ENCODE measurements around the gene PYY.
"Not testable (repeated sequence)": the region's sequence is repeated elsewhere in the genome, so short reads cannot be mapped to it uniquely, and the experiment has no call there.

Gene PYY

DNA sequence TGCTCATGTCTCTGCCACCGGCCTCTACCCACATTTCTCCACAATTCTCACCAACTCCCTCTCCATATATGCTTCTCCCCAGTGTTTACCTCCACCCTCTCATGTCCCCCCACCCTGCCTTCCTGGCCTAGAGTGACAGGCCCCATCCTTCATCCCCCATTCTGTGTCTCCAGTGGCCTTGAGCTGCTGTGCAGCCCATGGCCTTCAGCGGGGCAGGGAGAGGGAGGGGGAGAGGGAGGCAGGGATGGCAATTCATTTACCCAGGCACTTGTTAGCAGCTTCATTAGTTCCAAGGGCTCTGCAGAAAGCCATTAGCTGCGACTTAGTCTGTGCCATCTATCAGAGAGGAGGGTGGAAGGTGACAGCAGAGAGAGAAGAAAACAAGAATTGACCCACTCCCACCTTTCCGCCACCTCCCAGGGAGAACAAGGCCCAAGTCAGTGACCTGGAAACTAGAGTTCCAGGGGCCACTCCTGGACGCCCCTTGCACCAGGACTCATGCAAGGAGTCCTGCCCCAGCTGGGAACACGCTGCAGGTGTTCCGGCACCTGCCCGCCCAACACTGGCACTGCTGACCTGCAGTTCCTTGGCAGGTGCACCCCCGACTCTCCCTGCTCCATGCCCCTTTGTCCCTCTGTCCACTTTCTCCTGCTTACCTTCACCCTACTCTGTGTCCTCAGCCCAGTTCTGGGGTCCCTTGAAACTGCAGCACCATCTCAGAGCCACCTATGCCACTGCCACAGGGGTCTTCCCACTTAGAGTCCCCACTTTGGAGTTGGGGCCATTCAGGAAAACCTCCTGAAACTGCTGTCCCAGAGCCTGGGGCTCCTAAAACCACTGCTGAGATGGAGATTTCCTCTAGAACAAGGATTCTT is 23.5 kb upstream of the PYY start:
- DNase-seq = no peak

DNA sequence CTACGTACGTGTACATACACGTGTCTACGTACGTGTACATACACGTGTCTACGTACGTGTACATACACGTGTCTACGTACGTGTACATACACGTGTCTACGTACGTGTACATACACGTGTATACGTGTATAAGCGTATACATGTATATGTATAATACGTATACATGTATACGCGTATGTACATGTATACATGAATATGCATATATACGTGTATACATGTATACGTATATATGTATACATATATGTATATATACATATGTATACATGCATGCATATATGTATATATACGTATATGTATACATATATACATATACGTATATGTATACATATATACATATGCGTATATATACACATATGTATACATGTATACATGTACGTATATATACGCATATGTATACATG is 22.2 kb upstream of the PYY start:
- DNase-seq = no peak

DNA sequence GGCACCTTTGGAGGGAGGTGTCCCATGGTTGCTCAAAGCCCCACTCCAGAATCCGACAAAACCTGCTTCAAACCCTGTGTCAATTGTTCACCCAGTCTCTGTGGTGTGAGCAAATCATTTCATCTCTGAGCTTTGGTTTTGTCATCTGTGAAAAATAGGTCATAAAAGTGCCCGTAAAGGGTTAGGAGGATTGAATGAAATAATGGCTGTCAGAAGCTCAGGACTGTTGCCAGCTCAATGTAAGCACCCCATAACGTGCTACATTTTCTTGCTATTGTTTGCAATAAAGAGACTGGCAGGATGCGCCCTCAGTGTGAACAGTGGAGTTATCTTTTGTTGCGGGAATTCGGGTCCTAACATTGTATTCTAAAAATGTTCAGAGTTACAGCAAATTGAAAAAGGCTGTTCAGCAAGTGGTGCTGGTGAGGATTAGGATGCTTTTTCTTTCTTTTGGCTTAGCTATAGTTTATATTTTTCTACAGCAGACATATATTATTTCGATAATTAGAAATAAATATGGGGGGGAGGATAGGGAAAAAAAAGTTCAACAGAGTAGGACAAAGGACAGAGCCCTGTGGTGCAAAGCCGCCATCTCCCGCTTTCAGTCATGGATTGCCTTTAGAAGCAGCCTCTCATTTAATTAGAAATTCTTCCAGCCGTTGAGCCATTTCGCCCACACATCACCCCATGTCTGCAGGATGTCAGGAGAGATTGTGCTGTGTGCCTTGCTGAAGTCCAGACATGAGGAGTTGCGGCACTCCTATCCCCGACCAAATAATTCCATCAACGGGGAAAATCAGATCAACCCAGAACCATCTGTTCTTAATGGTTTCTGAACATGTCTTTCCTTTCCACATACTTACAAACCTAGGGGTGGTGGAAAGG is 20.9 kb upstream of the PYY start:
- no peak for DNase-seq

DNA sequence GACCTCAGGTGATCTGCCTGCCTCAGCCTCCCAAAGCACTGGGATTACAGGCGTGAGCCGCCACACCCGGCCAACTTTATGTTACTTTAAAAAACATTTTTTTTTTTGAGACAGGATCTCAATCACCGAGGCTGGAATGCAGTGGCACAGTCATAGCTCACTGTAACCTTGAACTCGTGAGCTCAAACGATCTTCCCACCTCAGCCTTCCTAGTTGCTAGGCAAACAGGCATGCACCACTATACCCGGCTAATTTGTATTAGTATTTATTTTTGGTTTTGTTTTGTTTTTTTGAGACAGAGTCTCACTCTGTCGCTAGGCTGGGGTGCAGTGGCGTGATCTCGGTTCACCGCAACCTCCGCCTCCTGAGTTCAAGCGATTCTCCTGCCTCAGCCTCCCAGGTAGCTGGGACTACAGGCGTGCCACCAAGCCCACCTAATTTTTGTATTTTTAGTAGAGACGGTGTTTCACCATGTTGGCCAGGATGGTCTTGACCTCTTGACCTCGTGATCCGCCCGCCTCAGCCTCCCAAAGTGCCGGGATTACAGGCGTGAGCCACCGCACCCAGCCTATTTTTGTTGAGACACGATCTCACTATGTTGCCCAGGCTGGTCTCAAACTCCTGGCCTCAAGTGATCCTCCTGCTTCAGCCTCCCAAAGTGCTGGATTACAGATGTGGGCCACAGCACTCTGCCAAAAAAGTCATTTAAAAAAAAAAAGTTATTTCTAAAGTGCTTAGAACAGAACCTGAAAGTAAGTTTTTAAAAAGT is 18.9 kb upstream of the PYY start:
- DNase-seq = not testable (repeated sequence)

DNA sequence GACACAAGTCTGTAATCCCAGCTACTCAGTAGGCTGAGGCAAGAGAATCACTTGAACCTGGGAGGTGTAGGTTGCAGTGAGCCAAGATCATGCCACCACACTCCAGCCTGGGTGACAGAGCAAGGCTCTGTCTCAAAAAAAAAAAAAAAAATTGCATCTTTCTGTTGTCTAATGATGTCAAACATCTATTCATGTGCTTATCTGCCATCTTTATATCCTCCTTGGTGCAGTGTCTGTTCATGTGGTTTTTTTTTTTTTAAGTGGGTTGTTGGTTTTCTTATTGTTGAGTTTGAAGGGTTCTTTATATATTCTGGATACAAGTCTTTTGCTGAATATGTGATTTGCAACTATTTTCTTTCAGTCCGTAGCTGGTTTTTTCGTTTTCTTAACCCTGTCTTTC is 17.7 kb upstream of the PYY start:
- DNase-seq = not testable (repeated sequence)

DNA sequence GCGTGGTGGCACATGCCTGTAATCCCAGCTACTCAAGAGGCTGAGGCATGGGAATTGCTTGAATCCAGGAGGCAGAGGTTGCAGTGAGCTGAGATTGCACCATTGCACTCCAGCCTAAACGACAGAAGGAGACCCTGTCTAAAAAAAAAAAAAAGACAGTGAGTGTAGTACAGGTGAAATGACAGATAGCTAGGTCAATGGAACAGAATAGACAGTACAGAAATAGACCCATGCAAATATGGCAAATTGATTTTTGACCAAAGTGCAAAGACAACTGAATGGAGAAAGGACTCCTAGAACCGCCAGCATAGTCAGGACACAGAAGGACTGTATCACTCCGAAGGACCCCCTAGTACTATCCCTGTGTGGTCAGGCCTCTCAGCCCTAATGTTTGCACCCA is 16.6 kb upstream of the PYY start:
- no peak for DNase-seq

DNA sequence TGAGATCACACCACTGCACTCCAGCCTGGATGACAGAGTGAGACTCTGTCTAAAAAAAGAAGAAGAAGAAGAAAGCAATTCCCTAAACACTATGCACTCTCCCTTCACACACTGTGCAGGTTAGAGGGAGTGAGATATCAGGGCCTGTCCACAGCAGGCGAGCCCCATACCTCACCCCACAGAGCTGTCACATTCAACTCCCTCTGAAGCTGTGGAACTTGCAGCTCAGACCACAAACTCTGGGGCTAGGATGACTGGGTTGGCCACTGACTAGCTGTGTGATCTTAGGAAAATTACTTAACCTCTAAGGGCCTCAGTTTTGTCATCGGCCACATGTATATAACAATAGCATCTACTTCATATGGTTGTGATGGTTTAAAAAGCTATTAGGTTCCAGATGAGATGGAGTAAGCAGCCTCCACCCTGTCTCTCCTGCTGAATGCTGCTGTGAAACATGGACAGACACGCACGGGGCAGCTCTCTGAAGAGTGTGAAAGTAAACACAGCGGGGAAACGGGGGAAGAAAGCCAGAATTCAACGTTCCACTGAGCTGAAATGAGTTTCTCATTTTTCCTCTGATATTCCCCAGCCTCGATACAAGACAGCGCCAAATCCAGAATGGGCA is 13.6 kb upstream of the PYY start:
- DNase-seq = no peak

DNA sequence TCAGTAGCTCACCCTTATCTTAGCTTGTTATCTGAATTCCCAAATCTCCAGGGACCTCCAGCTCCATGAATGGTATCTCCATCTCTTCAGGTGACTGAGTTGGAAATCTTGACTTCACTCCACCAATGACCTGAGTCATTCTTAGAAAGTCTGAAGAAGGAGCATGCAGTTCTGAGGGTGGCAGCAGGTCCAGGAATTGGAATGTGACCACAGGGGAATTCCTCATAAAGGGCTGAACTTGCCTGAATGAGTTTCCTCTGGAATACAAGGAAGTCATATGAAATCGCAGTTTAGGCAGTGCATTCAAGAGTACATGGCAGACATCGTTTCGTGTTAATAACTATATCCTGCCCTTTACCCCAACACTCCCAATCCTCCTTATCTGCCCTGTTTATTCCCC is 12.5 kb upstream of the PYY start:
- DNase-seq = no peak

DNA sequence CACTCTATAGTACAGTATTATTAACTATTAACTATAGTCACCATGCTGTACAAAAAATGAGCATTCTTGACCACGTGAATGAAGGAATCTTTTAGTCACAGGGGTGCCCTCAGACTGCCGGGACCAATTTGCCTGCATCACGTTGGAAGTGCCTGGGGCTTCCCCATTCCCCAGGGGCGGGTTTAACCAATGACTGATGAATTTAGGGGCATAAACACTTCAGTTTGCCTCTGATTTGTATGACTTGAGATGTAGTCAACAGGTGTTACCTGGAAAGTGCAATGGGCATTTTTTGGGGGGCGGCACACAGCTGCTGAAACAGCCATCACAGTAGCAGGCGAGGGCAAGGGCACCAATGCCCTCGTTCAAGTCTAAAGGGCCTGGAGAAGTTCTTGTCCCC is 8.7 kb upstream of the PYY start:
- no peak for DNase-seq

DNA sequence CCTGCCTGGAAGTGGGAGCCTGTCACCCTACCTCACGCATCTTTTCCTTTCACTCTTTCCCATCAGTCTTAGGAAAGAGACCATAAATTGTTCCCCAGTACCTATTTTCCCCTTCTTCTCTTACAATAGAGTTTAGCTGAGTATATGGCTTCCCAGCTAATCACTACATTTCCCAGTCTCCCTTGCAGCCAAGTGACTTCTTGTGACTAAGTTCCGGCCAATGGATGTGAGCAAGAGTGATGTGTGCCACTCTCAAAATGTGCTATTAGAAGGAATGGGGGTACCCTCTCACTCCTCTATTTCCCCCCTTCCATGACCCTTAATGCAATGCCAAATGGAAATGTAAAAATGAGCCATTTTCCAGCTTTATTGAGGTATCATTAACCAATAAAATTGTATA is 8.2 kb upstream of the PYY start:
- DNase-seq = no peak

DNA sequence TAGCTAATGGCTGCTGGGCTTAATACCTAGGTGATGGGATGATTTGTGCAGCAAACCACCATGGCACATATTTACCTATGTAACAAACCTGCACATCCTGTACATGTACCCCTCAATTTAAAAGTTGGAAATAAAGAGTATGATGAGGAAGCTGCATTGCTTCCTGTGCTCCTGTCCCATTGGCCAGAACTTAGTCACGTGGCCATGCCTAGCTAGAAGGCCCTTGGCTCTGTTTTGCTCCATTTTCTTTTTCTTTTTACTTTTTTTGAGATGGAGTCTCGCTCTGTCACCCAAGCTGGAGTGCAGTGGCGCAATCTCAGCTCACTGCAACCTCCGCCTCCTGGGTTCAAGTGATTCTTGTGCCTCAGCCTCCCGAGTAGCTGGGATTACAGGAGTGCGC is 7.6 kb upstream of the PYY start:
- not testable (repeated sequence) for DNase-seq

DNA sequence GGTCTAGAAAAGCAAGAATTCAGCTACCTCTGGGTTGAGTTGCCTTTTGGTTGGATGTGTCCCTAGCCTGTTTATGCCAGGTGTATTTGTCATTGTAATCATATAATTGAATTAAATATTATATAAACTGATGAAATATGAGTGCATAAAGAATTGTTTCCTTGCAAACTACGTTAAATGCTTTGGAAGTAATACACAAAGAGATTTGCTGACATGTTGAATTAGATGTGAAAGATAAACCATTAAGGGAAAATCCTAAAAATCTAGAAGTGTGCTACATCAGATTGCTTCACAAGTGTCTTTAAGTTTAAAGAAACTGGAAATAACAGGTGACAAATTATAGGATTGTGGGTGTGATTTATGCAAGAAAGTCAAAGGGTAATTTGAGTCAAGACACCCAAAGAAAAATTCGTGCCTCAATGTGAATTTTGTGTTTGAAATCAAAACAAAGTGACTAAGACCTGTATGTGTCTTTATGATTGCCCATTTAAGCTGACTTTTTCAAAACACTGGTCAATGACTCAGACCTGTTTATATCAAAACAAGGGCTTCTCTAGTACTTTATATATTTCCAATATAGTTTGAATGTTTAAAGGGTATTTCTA is 5.1 kb upstream of the PYY start:
- no peak for DNase-seq

DNA sequence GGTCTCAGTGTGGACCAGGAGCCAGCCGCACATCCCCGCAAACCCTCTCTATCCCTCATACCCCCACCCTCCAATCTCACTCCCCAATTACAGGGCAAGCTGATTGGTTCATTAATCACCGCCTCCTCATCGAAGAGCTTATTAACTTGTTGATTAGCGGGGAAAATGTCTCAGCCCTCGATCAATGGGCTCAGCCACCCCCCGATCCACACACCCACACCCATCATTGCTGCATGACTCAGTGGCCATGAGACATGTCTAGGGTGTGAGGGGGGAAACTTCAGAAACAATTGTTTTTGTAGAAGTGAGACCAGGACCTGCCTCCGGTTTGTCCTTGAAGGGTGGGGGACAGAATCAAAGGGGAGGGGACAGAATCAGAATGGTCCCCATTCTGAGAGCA is 2.5 kb upstream of the PYY start:
- DNase-seq = no peak

DNA sequence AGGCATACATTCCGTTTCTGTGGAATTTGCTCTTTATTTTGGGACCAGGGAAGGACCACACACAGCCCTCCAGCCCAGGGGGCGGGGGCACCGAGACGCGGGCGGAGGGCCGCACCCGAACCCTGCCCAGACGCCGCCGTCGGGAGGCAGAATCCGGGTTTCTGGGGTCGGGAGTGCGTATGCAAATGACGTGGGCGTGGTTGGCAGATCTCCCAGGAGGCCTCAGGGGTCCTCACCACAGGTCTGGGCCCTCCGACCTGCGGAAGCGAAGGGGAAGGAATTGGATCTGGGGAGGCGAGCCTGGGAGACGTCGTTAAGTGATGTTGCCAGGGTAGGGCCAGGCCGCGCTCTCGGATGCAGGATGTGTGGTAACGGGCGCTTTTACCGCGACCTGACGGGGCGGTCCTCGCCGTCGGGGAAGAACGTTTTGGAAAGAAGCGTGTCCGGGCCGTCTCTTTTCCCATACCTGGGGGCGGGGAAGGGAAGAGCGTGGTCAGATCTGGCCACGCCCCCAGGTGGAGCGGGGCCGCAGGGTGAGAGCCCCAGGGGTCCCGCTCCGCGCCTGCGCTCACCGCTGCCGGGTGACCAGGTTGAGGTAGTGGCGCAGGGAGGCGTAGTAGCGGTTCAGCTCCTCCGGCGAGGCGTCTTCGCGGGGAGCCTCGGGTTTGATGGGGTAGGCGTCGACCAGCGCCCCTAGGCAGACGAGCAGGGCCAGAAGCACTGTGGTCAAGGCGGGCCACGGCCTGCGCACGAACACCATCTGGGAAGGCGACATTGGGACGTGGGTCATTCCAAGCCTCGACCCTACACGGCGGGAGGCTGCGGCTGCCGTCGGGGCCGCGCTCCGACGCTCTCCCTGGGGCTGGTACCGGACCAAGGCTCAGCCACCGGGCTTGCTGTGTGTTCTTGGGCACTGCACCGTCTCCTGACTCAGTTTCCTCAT is 745 bp downstream of the PYY start:
- no peak for DNase-seq

DNA sequence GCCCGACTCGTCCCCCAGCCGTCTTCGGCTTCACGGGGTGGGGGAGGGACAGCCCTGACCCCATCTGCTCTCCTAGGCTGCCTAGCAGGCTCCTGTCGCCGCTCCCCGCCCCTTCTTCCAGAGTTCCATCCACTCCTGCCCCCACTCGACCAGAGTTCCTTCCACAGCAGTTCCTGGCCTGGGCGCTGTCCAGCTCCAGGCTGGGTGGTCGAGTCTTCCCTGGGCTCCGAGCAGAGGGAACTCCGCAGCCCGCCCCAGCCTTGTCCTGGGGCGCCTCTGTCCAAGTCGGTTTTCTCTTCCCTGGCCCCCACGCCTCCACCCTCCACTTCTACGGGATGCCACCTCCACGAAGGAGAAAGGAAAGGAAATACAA is 1.4 kb downstream of the PYY start:
- DNase-seq = no peak

DNA sequence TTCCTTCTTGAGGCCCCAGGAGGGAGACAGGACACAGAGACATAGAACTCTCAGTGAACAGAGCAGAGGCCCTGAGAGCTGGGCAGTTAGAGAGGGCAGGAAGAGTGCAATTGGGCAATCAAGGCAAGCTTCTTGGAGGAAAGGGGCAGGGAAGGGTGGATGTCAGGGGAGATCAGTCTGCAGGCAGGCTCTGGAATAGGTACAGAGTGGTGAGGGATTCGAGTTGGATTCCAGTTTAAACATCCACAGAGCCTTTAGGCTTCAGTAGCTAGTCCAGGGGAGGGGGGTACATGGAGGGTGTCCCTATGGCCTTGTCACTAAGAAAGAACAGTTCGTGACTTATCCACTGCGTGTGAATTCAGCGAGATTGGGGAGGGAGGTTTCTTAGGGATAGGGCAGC is 2.0 kb downstream of the PYY start:
- no peak for DNase-seq

DNA sequence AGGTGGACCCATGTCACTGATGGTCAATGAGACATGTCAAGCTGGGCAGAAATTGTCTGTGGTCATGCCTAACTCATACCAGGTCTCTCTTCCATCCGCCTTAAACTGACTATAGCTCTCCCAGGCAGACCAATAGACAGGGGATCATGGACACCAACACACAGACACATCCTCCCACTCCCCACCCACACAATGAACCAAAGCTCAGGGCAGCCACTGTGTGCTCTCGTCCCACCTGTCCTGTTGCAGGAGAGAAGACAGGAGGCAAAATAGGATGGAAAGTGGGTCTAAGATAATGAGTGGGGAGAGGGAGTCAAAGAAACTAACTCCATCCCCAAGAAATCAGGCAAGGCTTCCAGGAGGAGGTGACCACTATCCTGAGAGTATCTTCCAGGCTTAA is 3.2 kb downstream of the PYY start:
- DNase-seq = no peak

DNA sequence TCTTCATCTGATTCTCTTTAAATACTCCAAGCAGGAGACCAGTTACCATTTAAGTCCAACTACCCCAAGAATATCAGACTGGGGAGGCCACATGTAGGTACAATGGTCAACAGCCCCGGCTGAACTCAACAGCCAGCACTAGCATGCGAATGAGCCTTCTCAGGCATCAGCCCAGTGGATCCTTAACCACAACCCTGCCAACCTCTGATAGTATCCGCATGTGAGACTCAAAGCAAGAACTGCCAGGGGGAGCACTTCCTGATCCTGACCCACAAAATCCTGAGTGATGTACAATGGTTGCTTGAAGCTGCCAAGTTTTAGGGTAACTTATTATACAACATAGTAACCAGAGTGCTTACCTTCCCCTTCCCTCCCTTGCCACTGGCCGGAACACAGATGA is 4.0 kb downstream of the PYY start:
- DNase-seq = no peak

DNA sequence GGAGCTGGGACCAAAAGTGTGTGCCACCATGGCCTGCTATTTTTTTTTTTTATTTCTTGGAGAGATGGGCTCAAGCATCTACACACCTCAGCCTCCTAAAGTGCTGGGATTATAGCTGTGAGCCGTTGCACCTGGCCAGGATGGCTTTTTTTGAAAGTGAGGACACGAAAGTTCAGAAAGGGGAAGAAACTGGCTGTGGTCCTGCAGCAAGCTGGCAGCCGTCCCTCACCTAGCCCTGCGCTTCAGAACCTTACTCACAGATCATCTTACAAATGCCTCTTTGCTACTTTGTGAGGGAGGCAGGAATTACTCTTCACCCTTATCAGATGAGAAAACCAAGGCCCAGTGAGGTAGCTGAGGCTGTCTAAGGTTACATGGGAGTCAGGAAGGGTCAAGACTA is 7.0 kb downstream of the PYY start:
- no peak for DNase-seq

DNA sequence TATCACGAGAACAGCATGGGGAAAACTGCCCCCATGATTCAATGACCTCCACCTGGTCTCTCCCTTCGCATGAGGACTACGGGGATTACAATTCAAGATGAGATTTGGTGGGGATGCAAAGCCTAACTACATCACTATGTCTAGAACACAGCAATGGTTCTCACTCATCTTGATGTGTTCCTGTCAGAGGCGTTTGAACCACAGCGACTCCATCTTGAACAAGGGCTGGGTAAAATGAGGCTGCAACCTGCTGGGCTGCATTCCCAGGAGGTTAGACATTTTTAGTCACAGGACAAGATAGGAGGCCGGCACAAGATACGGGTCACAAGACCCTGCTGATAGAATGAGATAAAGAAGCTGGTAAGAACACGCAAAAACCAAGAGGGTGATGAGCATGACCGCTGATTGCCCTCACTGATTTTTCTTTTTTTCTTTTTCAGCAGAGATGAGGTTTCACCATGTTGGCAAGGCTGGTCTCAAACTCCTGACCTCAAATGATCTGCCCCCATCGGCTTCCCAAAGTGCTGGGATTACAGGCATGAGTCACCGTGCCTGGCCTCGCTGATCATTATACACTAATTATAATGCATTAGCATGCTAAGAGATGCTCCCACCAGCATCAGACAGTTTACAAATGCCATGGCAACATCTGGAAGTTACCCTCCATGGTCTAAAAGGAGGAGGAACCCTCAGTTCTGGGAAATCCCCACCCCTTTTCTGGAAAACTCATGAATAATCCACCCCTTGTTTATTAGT is 8.5 kb downstream of the PYY start:
- DNase-seq = no peak
